Thyroid gland (tissue), 4 donors: Measurements from ENCODE around the gene DKK1.

Experiments used
- POLR2A ChIP-seq, 2 donors: fragments of 450-650 bp; IDR thresholded peaks; one replicate each; pipeline ENCODE4 v1.6.1; 2017; ENCODE audit warnings: antibody characterized with exemption in 2 of 2, mild to moderate bottlenecking in 2 of 2, moderate library complexity in 1 of 2
- TF ChIP-seq, protein P1 (sequence below), 6 experiments: fragments of 200-600 bp in 3 of 6; fragments of 450-650 bp in 3 of 6; sonication (generic) in 3 of 6; IDR thresholded peaks; one replicate each; pipeline ENCODE4 v1.5.1; 2016 to 2019; ENCODE audit warnings: antibody characterized with exemption in 6 of 6, mild to moderate bottlenecking in 2 of 6, inconsistent platforms in 1 of 6, moderate library complexity in 1 of 6

DNA sequence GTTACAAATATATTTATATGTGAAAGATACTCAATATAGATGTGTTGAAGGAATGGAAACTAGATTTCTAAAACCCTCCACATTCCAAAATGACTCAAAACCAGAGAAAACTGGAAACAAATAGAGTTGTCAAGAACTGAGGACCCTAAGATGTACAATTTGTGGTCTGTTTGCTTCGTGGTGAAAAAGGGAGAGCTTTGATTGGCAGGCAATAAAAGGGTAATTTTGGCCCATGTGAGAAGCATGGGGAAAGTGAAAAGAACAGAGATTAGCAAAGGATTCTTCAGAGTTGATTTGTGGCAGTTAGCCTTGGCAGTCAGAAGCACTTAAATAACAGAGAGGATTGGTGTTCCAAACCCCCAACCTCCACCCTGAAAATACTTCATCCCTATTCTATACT is 37.1 kb upstream of the DKK1 start:
- TF ChIP-seq, protein P1, sequence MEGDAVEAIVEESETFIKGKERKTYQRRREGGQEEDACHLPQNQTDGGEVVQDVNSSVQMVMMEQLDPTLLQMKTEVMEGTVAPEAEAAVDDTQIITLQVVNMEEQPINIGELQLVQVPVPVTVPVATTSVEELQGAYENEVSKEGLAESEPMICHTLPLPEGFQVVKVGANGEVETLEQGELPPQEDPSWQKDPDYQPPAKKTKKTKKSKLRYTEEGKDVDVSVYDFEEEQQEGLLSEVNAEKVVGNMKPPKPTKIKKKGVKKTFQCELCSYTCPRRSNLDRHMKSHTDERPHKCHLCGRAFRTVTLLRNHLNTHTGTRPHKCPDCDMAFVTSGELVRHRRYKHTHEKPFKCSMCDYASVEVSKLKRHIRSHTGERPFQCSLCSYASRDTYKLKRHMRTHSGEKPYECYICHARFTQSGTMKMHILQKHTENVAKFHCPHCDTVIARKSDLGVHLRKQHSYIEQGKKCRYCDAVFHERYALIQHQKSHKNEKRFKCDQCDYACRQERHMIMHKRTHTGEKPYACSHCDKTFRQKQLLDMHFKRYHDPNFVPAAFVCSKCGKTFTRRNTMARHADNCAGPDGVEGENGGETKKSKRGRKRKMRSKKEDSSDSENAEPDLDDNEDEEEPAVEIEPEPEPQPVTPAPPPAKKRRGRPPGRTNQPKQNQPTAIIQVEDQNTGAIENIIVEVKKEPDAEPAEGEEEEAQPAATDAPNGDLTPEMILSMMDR (IDR thresholded peaks at IDR 0.05) = no peak
- TF ChIP-seq POLR2A (IDR thresholded peaks at IDR 0.05) = no peak
